K562 (cell line): Measurements from ENCODE around the gene CLC. TPM values are rescaled to one million over a fixed set of nuclear protein-coding genes. Genes with fewer than 3 reads are reported as not detected.

ENCODE experiments used
- ATAC-seq: fragments of 200-7000 bp; cut with Tn5 transposase; 3 replicates; pipeline ENCODE4 v1.9.1; 2020; ENCODE audit warnings: moderate library complexity
- BruUV-seq: library from RNA; stranded (reverse); fragments of 400-500 nt; replicated peaks from 2 replicates; lab custom pipeline; 2021; lab: Mats Ljungman, UMichigan
- CTCF ChIA-PET: fragments of 300-600 bp; formaldehyde crosslinking; extraction: SDS; loops from one replicate; lab custom pipeline; 2021; ENCODE audit warnings: low intra/inter-chr PET ratio; lab: Yijun Ruan, JAX
- POLR2A ChIA-PET: fragments of 300-600, 350-650 bp; sonication (Branson Sonifier 250); formaldehyde crosslinking; extraction: SDS; loops from one replicate; lab custom pipeline; 2021; ENCODE audit warnings: antibody characterized with exemption, inconsistent platforms; lab: Yijun Ruan, JAX
- DNase-seq, 4 experiments: peaks; one replicate each; pipeline versions ENCODE4 v3.0.0 to v3.0.0-alpha.2; 2011 to 2018; ENCODE audit warnings: low spot score in 3 of 4, mixed read lengths in 3 of 4; ENCODE audit errors: extremely low read depth in 1 of 4
- FAIRE-seq: peaks from 2 replicates; lab custom pipeline; 2011; peaks lifted over from hg19 to GRCh38; lab: Jason Lieb, UNC
- H2AFZ ChIP-seq: 2 replicates; pipeline ENCODE4 v1.6.0; 2011; ENCODE audit warnings: low read depth, low read length, control low read depth, inconsistent platforms
- H3K27ac ChIP-seq: fragments of 200-600 bp; 3 replicates; pipeline ENCODE4 v1.8.0; 2011; ENCODE audit warnings: low read depth, mild to moderate bottlenecking, control low read depth, inconsistent platforms, low read length, moderate library complexity, mixed read lengths; ENCODE audit errors: extremely low read depth
- H3K27me3 ChIP-seq, 2 experiments: fragments of 300-600 bp in 1 of 2; 2 replicates in 1 of 2; 3 replicates in 1 of 2; pipeline versions ENCODE4 v1.6.0 to v1.8.0; 2011; ENCODE audit warnings: inconsistent platforms in 2 of 2, low read length in 2 of 2, mild to moderate bottlenecking in 1 of 2, mixed read lengths in 1 of 2, moderate library complexity in 1 of 2; ENCODE audit not compliant: control insufficient read depth in 2 of 2, insufficient read depth in 2 of 2
- H3K36me3 ChIP-seq: fragments of 300-600 bp; 3 replicates; pipeline ENCODE4 v1.8.0; 2011; ENCODE audit warnings: mild to moderate bottlenecking, low read length, inconsistent platforms; ENCODE audit not compliant: control insufficient read depth, insufficient read depth
- H3K4me1 ChIP-seq, 2 experiments: fragments of 200-600 bp in 1 of 2; replicated peaks in 1 of 2; 2 replicates in 1 of 2; 3 replicates in 1 of 2; pipeline versions ENCODE4 v1.5.1 to v1.8.0; 2011; ENCODE audit warnings: inconsistent platforms in 2 of 2, low read length in 2 of 2, mild to moderate bottlenecking in 1 of 2, mixed read lengths in 1 of 2, moderate library complexity in 1 of 2; ENCODE audit not compliant: control insufficient read depth in 2 of 2, insufficient read depth in 2 of 2
- H3K4me2 ChIP-seq: 2 replicates; pipeline ENCODE4 v1.6.1; 2011; ENCODE audit warnings: low read length, control low read depth, inconsistent platforms, mixed read lengths; ENCODE audit not compliant: insufficient read depth
- H3K4me3 ChIP-seq: fragments of 200-600 bp; sonication (generic), shearing (Covaris generic); 2 replicates; pipeline ENCODE4 v1.5.1; 2016; ENCODE audit warnings: control low read depth, inconsistent platforms
- H3K79me2 ChIP-seq: fragments of 200-600 bp; 3 replicates; pipeline ENCODE4 v1.8.0; 2011; ENCODE audit warnings: low read length, inconsistent platforms; ENCODE audit not compliant: control insufficient read depth, insufficient read depth
- H3K9ac ChIP-seq, 2 experiments: 2 replicates each; pipeline versions ENCODE4 v1.6.0 to v1.6.1; 2011; ENCODE audit warnings: low read depth in 2 of 2, low read length in 2 of 2, control low read depth in 1 of 2, inconsistent platforms in 1 of 2, mild to moderate bottlenecking in 1 of 2, mixed read lengths in 1 of 2; ENCODE audit not compliant: insufficient read depth in 1 of 2
- H3K9me1 ChIP-seq: one replicate; pipeline ENCODE4 v1.6.0; 2011; ENCODE audit warnings: inconsistent platforms, mild to moderate bottlenecking, low read length, moderate library complexity; ENCODE audit not compliant: control insufficient read depth, insufficient read depth
- H3K9me3 ChIP-seq: replicated peaks from 2 replicates; pipeline ENCODE4 v1.5.1; 2011; ENCODE audit warnings: low read depth, low read length, inconsistent platforms; ENCODE audit not compliant: control insufficient read depth, insufficient read depth
- H4K20me1 ChIP-seq: replicated peaks from 2 replicates; pipeline ENCODE4 v1.6.1; 2011; ENCODE audit warnings: low read length, inconsistent platforms, mixed read lengths; ENCODE audit not compliant: control insufficient read depth, insufficient read depth
- BRD9 ChIP-seq: fragments of 450-650 bp; IDR thresholded peaks from 2 replicates; pipeline ENCODE4 v1.6.1; 2018; ENCODE audit warnings: low read depth; ENCODE audit not compliant: partially characterized antibody
- ETS2 ChIP-seq: IDR thresholded peaks from 2 replicates; pipeline ENCODE4 v1.6.1; 2016; ENCODE audit warnings: borderline replicate concordance, missing genetic modification characterization, mild to moderate bottlenecking, moderate library complexity, missing compliant biosample characterization; ENCODE audit not compliant: poor library complexity, severe bottlenecking
- MEIS2 ChIP-seq: fragments of 450-650 bp; IDR thresholded peaks from 2 replicates; pipeline ENCODE4 v1.6.1; 2014; ENCODE audit warnings: mild to moderate bottlenecking; ENCODE audit not compliant: partially characterized antibody
- MTA3 ChIP-seq: fragments of 450-650 bp; formaldehyde crosslinking; IDR thresholded peaks from 2 replicates; pipeline ENCODE4 v1.6.1; 2017; ENCODE audit warnings: mild to moderate bottlenecking, borderline replicate concordance
- PPARD ChIP-seq: fragments of 250-450 bp; sonication (Bioruptor Pico); IDR thresholded peaks from 2 replicates; pipeline ENCODE4 v1.8.0; 2022; ENCODE audit warnings: inconsistent platforms, mild to moderate bottlenecking, moderate library complexity
- SMARCB1 ChIP-seq: IDR thresholded peaks from 2 replicates; pipeline ENCODE4 v1.6.1; 2011; ENCODE audit warnings: improper control_type of control experiment, low read depth; ENCODE audit not compliant: insufficient read length
- ZBTB7A ChIP-seq: IDR thresholded peaks from 2 replicates; pipeline ENCODE4 v1.6.1; 2011; ENCODE audit warnings: low read depth, mild to moderate bottlenecking, low read length, moderate library complexity, borderline replicate concordance; ENCODE audit not compliant: control insufficient read depth
- ZNF140 ChIP-seq: fragments of 250-450 bp; sonication (Bioruptor Pico); IDR thresholded peaks from 2 replicates; pipeline ENCODE4 v1.8.0; 2021; ENCODE audit warnings: moderate library complexity, mild to moderate bottlenecking, inconsistent platforms
- ZNF175 ChIP-seq: fragments of 200-800 bp; sonication (Bioruptor generic); IDR thresholded peaks from 2 replicates; pipeline ENCODE4 v1.6.1; 2016; ENCODE audit warnings: low read depth, mild to moderate bottlenecking, missing genetic modification characterization, missing compliant biosample characterization
- ZNF354B ChIP-seq: fragments of 250-450 bp; sonication (Bioruptor Pico); IDR thresholded peaks from 2 replicates; pipeline ENCODE4 v1.4.0; 2020
- WGBS: fragments of 100-300 bp; shearing (Covaris generic); methylation state at CpG from one replicate; pipeline ENCODE4 v1.1.6; 2016; ENCODE audit warnings: low coverage, mixed read lengths; ENCODE audit not compliant: insufficient coverage; ENCODE audit errors: missing lambda C conversion rate; 5-methylcytosine and 5-hydroxymethylcytosine counted together
- in situ Hi-C: fragments of 300-500 bp; cut with MboI; formaldehyde crosslinking; loops from 4 replicates; pipeline ENCODE4 v1.15.0; 2018; ENCODE audit warnings: inconsistent platforms, mixed read lengths
- intact Hi-C: fragments of 100-400 bp; cut with micrococcal nuclease; formaldehyde crosslinking; loops from 2 replicates; pipeline ENCODE4 v1.14.2; 2022
- polyA plus RNA-seq, 8 experiments: library from polyadenylated mRNA; depleted of rRNA in 4 of 8; stranded (reverse) in 5 of 8; unstranded in 3 of 8; fragments of >200 nt; fragmentation: Nextera tagmentation in 2 of 8; fragmentation: Illumina TruSeq in 1 of 8; extraction: Ambion mirVana in 2 of 8; extraction: Trizol in 1 of 8; gene quantifications; 2 replicates each; pipeline versions ENCODE4 v1.2.1 to v1.2.3, GENCODE V29; 2011 to 2014; ENCODE audit warnings: inconsistent platforms in 1 of 8, missing spikeins in 1 of 8
- total RNA-seq, 7 experiments: library from RNA; depleted of rRNA in 6 of 7; stranded (reverse); fragments of >200 nt in 6 of 7; fragmentation: Illumina TruSeq in 2 of 7; extraction: Trizol in 2 of 7; gene quantifications; 2 replicates each; pipeline versions ENCODE4 v1.2.1 to v1.2.3, GENCODE V29; 2011 to 2021; ENCODE audit warnings: low replicate concordance in 1 of 7
- TF ChIP-seq, protein P1 (sequence below): sonication (generic); formaldehyde crosslinking; IDR thresholded peaks from 2 replicates; pipeline ENCODE4 v1.8.1; 2023; ENCODE audit warnings: mild to moderate bottlenecking, missing genetic modification reagents
- TF ChIP-seq, protein P2 (sequence below): IDR thresholded peaks from 3 replicates; pipeline ENCODE4 v1.6.1; 2011; ENCODE audit warnings: borderline replicate concordance, mild to moderate bottlenecking, moderate library complexity; ENCODE audit not compliant: insufficient read length; ENCODE audit errors: extremely low read depth
- TF ChIP-seq, protein P3 (sequence below): fragments of 250-450 bp; sonication (Bioruptor Pico); IDR thresholded peaks from 2 replicates; pipeline ENCODE4 v1.4.0; 2020; ENCODE audit warnings: mild to moderate bottlenecking
- TF ChIP-seq, protein P4 (sequence below): fragments of 450-650 bp; IDR thresholded peaks from 2 replicates; pipeline ENCODE4 v1.6.1; 2017; ENCODE audit warnings: antibody characterized with exemption

Gene CLC
- total and polyA plus RNA-seq, 9 of the 15 experiments (the other 6 are each of a cell fraction or from before 2014, with no cell fraction given): 0.44 to 1.1 (median 0.67) TPM; not detected in 3

DNA sequence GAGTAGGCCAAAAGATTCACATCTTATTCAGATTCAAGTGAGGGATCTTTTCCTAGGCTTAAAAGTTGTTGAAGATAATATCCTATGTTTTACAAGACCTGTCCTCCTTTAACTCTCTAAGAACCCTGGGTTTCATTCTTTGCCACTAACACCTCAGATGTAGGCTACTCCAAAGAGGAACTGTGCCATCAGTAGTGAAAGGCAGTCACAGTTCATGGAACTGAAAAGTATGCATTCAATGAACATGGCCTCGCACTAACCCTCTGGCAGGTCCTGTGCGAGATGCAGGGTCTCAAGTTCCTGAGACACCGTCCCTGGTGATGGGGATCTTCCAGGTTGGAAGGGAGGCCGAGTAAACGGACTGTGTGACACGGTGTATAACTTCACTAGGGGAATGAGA lies 29.2 kb downstream of the CLC start:
- H3K9me1 ChIP-seq: no peaks in the 10 kb centered on the region
- H3K27ac ChIP-seq: no peak overlapping the region
- H3K79me2 ChIP-seq: no peaks in the 10 kb centered on the region
- BruUV-seq: no TSS peak
- H2AFZ ChIP-seq: no peak overlapping the region
- ChIA-PET POLR2A (no interaction called here), CTCF (no interaction called here)
- no peak for ATAC-seq
- FAIRE-seq: no peak
- TF ChIP-seq, protein P1, sequence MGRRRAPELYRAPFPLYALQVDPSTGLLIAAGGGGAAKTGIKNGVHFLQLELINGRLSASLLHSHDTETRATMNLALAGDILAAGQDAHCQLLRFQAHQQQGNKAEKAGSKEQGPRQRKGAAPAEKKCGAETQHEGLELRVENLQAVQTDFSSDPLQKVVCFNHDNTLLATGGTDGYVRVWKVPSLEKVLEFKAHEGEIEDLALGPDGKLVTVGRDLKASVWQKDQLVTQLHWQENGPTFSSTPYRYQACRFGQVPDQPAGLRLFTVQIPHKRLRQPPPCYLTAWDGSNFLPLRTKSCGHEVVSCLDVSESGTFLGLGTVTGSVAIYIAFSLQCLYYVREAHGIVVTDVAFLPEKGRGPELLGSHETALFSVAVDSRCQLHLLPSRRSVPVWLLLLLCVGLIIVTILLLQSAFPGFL (CRISPR knock-in tag): no peak
- TF ChIP-seq ZBTB7A (no peak), SMARCB1 (no peak), ZNF354B (CRISPR knock-in tag) (no peak), PPARD (CRISPR knock-in tag) (no peak), ZNF140 (CRISPR knock-in tag) (no peak), BRD9 (no peak), MEIS2 (no peak), ZNF175 (CRISPR knock-in tag) (no peak), MTA3 (no peak), ETS2 (tag) (no peak)
- TF ChIP-seq, protein P2, sequence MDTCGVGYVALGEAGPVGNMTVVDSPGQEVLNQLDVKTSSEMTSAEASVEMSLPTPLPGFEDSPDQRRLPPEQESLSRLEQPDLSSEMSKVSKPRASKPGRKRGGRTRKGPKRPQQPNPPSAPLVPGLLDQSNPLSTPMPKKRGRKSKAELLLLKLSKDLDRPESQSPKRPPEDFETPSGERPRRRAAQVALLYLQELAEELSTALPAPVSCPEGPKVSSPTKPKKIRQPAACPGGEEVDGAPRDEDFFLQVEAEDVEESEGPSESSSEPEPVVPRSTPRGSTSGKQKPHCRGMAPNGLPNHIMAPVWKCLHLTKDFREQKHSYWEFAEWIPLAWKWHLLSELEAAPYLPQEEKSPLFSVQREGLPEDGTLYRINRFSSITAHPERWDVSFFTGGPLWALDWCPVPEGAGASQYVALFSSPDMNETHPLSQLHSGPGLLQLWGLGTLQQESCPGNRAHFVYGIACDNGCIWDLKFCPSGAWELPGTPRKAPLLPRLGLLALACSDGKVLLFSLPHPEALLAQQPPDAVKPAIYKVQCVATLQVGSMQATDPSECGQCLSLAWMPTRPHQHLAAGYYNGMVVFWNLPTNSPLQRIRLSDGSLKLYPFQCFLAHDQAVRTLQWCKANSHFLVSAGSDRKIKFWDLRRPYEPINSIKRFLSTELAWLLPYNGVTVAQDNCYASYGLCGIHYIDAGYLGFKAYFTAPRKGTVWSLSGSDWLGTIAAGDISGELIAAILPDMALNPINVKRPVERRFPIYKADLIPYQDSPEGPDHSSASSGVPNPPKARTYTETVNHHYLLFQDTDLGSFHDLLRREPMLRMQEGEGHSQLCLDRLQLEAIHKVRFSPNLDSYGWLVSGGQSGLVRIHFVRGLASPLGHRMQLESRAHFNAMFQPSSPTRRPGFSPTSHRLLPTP: no peak
- TF ChIP-seq, protein P3, sequence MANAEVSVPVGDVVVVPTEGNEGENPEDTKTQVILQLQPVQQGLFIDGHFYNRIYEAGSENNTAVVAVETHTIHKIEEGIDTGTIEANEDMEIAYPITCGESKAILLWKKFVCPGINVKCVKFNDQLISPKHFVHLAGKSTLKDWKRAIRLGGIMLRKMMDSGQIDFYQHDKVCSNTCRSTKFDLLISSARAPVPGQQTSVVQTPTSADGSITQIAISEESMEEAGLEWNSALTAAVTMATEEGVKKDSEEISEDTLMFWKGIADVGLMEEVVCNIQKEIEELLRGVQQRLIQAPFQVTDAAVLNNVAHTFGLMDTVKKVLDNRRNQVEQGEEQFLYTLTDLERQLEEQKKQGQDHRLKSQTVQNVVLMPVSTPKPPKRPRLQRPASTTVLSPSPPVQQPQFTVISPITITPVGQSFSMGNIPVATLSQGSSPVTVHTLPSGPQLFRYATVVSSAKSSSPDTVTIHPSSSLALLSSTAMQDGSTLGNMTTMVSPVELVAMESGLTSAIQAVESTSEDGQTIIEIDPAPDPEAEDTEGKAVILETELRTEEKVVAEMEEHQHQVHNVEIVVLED (CRISPR knock-in tag): no peak
- TF ChIP-seq, protein P4, sequence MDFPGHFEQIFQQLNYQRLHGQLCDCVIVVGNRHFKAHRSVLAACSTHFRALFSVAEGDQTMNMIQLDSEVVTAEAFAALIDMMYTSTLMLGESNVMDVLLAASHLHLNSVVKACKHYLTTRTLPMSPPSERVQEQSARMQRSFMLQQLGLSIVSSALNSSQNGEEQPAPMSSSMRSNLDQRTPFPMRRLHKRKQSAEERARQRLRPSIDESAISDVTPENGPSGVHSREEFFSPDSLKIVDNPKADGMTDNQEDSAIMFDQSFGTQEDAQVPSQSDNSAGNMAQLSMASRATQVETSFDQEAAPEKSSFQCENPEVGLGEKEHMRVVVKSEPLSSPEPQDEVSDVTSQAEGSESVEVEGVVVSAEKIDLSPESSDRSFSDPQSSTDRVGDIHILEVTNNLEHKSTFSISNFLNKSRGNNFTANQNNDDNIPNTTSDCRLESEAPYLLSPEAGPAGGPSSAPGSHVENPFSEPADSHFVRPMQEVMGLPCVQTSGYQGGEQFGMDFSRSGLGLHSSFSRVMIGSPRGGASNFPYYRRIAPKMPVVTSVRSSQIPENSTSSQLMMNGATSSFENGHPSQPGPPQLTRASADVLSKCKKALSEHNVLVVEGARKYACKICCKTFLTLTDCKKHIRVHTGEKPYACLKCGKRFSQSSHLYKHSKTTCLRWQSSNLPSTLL: no peak
- no peaks in the 10 kb centered on the region for H3K4me1 ChIP-seq
- no peak overlapping the region for H3K4me3 ChIP-seq
- no peaks in the 10 kb centered on the region; the same call in 1 of the 2 replicates for H4K20me1 ChIP-seq
- H3K36me3 ChIP-seq: no peaks in the 10 kb centered on the region
- intact Hi-C loops (no loop called here), in situ Hi-C loops (no loop called here)
- H3K4me2 ChIP-seq: no peak overlapping the region
- DNase-seq: no peak
- H3K9ac ChIP-seq: no peak overlapping the region
- H3K9me3 ChIP-seq: no peaks in the 10 kb centered on the region
- 0% methylated on average over 6 of the region's 6 CpGs for WGBS
- peaks cover 3 to 6% of the 10 kb centered on the region in 2 experiments; a peak in 3 of 5 replicates for H3K27me3 ChIP-seq
